Heart left ventricle (tissue), 16 donors: ENCODE measurements around the gene SPATA12. TPM values are rescaled to one million over a fixed set of nuclear protein-coding genes. Genes with fewer than 3 reads are reported as not detected.

Experiments
- ATAC-seq, 4 donors: fragments of 200-7000 bp; cut with Tn5 transposase; one replicate each; pipeline ENCODE4 v1.9.1; 2020 to 2022; ENCODE audit warnings: moderate library complexity in 4 of 4, mild to moderate bottlenecking in 3 of 4, moderate number of reproducible peaks in 1 of 4
- DNase-seq, 5 donors: peaks; one replicate each; pipeline ENCODE4 v3.0.0-alpha.2; 2020
- H3K27ac ChIP-seq, 12 donors: fragments of 200-600 bp; sonication (generic) in 4 of 12; one replicate each; pipeline versions ENCODE4 v1.5.0 to v1.8.0; 2016 to 2022; ENCODE audit warnings: mild to moderate bottlenecking in 2 of 12
- H3K27me3 ChIP-seq, 9 donors: fragments of 200-600 bp; sonication (generic) in 2 of 9; one replicate each; pipeline versions ENCODE4 v1.5.1 to v1.8.0; 2016 to 2022; ENCODE audit warnings: mild to moderate bottlenecking in 3 of 9
- H3K36me3 ChIP-seq, 9 donors: fragments of 200-600 bp; sonication (generic) in 2 of 9; one replicate each; pipeline versions ENCODE4 v1.5.0 to v1.8.0; 2018 to 2022; ENCODE audit warnings: mild to moderate bottlenecking in 2 of 9
- H3K4me1 ChIP-seq, 12 donors: fragments of 200-600 bp; sonication (generic) in 4 of 12; one replicate each; pipeline versions ENCODE4 v1.5.0 to v1.8.0; 2016 to 2022; ENCODE audit warnings: mild to moderate bottlenecking in 3 of 12
- H3K4me3 ChIP-seq, 12 donors: fragments of 200-600 bp; sonication (generic) in 4 of 12; one replicate each; pipeline versions ENCODE4 v1.5.0 to v1.8.0; 2017 to 2022; ENCODE audit warnings: mild to moderate bottlenecking in 9 of 12, moderate library complexity in 4 of 12
- H3K9me3 ChIP-seq, 12 donors: fragments of 200-600 bp; sonication (generic) in 4 of 12; one replicate each; pipeline versions ENCODE4 v1.5.0 to v1.8.0; 2016 to 2022; ENCODE audit warnings: mild to moderate bottlenecking in 1 of 12
- POLR2A ChIP-seq, 2 donors: fragments of 450-650 bp; IDR thresholded peaks; one replicate each; pipeline ENCODE4 v1.6.1; 2017; ENCODE audit warnings: antibody characterized with exemption in 2 of 2, mild to moderate bottlenecking in 2 of 2, moderate library complexity in 2 of 2
- WGBS, 4 donors: extraction: QIAGEN DNeasy Blood & Tissue Kit in 2 of 4; methylation state at CpG; one replicate each; pipeline versions ENCODE4 v1.1.5 to v1.1.7; 2013 to 2018; 5-methylcytosine and 5-hydroxymethylcytosine counted together
- intact Hi-C, 10 donors: fragments of 100-400 bp; cut with DNase I; formaldehyde crosslinking; loops; one replicate each; pipeline versions ENCODE4 v1.11.1 to v1.14.2; 2022
- polyA plus RNA-seq, 2 donors: library from polyadenylated mRNA; stranded (reverse); fragments of 200-250 nt; gene quantifications; one replicate each; pipeline ENCODE4 v1.2.3, GENCODE V29; 2013
- total RNA-seq, 9 donors: library from RNA; depleted of rRNA in 2 of 9; stranded (reverse); fragments of >200 nt in 2 of 9; fragmentation: NEBNext Ultra II Directional in 3 of 9; extraction: Animal tissue kit (Norgen Biotek cat#: 25700) in 3 of 9; gene quantifications; one replicate each; pipeline versions ENCODE4 v1.1.0 to v1.2.4, GENCODE V29; 2016 to 2023
- TF ChIP-seq, protein P1 (sequence below), 12 donors: fragments of 200-600 bp; sonication (generic) in 4 of 12; IDR thresholded peaks; one replicate each; pipeline versions ENCODE4 v1.5.0 to v1.8.0; 2018 to 2022; ENCODE audit warnings: antibody characterized with exemption in 12 of 12, mild to moderate bottlenecking in 5 of 12
- donor health status: ischemic (EF 13 %, LVEDD 7.1; RV severe dilation, severe dysfunction).
- donor health status: healthy with polysubstance abuse.
- donor health status: DM: no; HTN: yes; CAD: no.
- donor health status: DM: no; HTN: no; CAD: no.
- donor health status: ischemic (EF 25% LVEDD 6.9; RV normal size, moderate dysfunction).
- donor health status: ischemic (EF 25% LVEDD 5.7; RV mildly dilated, moderate dysfunction).
- donor health status: healthy.
- donor health status: DM: yes; HTN: yes; CAD: no.
- donor health status: ischemic (EF 35%, LVEDD 5.7; RV mildly dilated, moderate dysfunction).
- donor health status: nonischemic (EF 11% LVEDD 7.7; RV severe dilation, severe dysfunction).
- donor health status: DM: yes; HTN: yes; CAD: no.
- donor health status: PGD.
- donor health status: ischemic (EF 29% LVEDD 5.4; RV normal size, mild dysfunction).
- donor health status: nonischemic (EF 23%, LVEDD 6.1; RV moderate dilation, normal function).

The SPATA12 gene
- total and polyA plus RNA-seq, 11 donors, result 0.04 to 0.20 TPM; not detected in 9

GRCh38 chr3:57015912-57016311, 44.6 kb upstream of the SPATA12 start:
- no peak for ATAC-seq
- Histone ChIP-seq H3K27me3 (no peaks in the 10 kb centered on the region), H3K36me3 (no peaks in the 10 kb centered on the region), H3K4me1 (peaks cover 0 to 16% (median 0%) of the 10 kb centered on the region in 12 donors), H3K4me3 (no peak overlapping the region), H3K27ac (peak overlapping the region in 1 of 12 donors; percentile 59), H3K9me3 (no peaks in the 10 kb centered on the region)
- DNase-seq, result no peak
- 94 to 100% (median 96%) methylated on average over 6 of the region's 6 CpGs for WGBS, 4 donors
- TF ChIP-seq, protein P1, sequence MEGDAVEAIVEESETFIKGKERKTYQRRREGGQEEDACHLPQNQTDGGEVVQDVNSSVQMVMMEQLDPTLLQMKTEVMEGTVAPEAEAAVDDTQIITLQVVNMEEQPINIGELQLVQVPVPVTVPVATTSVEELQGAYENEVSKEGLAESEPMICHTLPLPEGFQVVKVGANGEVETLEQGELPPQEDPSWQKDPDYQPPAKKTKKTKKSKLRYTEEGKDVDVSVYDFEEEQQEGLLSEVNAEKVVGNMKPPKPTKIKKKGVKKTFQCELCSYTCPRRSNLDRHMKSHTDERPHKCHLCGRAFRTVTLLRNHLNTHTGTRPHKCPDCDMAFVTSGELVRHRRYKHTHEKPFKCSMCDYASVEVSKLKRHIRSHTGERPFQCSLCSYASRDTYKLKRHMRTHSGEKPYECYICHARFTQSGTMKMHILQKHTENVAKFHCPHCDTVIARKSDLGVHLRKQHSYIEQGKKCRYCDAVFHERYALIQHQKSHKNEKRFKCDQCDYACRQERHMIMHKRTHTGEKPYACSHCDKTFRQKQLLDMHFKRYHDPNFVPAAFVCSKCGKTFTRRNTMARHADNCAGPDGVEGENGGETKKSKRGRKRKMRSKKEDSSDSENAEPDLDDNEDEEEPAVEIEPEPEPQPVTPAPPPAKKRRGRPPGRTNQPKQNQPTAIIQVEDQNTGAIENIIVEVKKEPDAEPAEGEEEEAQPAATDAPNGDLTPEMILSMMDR (IDR thresholded peaks at IDR 0.05), result no peak
- no peak for TF ChIP-seq POLR2A (IDR thresholded peaks at IDR 0.05)
- intact Hi-C loops, result no loop called here

DNA sequence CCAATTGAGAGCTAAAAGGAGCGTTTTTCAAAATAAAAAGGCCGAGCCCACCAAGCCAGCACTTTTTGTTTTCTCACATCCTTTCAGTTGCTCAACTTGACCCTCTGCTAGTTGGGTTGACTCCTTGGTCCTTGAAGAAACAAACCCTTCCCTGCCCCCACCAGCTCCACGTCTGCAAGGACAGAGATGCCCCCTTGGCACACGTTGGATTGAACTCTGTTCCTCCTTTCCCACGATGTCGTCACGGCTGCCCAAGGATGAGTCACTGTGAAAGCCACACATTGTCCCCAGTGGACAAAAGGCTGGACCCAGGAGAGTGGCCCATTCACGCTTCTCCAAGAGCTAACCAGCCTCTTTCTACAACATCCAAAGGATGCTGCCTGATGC, 43.0 kb upstream of the SPATA12 start:
- WGBS, 4 donors, result 63 to 68% (median 65%) methylated on average over 8 of the region's 8 CpGs
- Histone ChIP-seq H3K36me3 (no peaks in the 10 kb centered on the region), H3K27me3 (no peaks in the 10 kb centered on the region), H3K4me3 (no peak overlapping the region), H3K9me3 (no peaks in the 10 kb centered on the region), H3K4me1 (peaks cover 0 to 16% (median 0%) of the 10 kb centered on the region in 12 donors), H3K27ac (peak overlapping the region in 1 of 12 donors; percentile 61)
- peak in 1 of 5 donors; percentile 38 for DNase-seq
- TF ChIP-seq, protein P1 (IDR thresholded peaks at IDR 0.05), result no peak
- TF ChIP-seq POLR2A (IDR thresholded peaks at IDR 0.05), result no peak
- intact Hi-C loops, result no loop called here
- peak in 1 of 4 donors; percentile 54 for ATAC-seq

GRCh38 chr3:57018246-57018645, 42.2 kb upstream of the SPATA12 start:
- H3K4me3 ChIP-seq, result no peak overlapping the region
- H3K4me1 ChIP-seq, result peaks cover 0 to 16% (median 0%) of the 10 kb centered on the region in 12 donors
- no peaks in the 10 kb centered on the region for H3K27me3 ChIP-seq
- DNase-seq, result no peak
- H3K27ac ChIP-seq, result peak overlapping the region in 1 of 12 donors; percentile 61
- no peaks in the 10 kb centered on the region for H3K36me3 ChIP-seq
- TF ChIP-seq, protein P1 (IDR thresholded peaks at IDR 0.05), result no peak
- no peak for TF ChIP-seq POLR2A (IDR thresholded peaks at IDR 0.05)
- no peak for ATAC-seq
- H3K9me3 ChIP-seq, result no peaks in the 10 kb centered on the region
- intact Hi-C loops, result no loop called here

- no peak overlapping the region for H3K4me3 ChIP-seq
- no peaks in the 10 kb centered on the region for H3K36me3 ChIP-seq
- peak overlapping the region in 1 of 12 donors; percentile 14 for H3K27ac ChIP-seq
- ATAC-seq (no peak), DNase-seq (no peak)
- H3K9me3 ChIP-seq, result no peaks in the 10 kb centered on the region
- WGBS, 4 donors, result 84 to 95% (median 92%) methylated on average over 3 of the region's 3 CpGs
- H3K4me1 ChIP-seq, result peaks cover 0 to 16% (median 0%) of the 10 kb centered on the region in 12 donors
- intact Hi-C loops, result no loop called here
- TF ChIP-seq, protein P1 (IDR thresholded peaks at IDR 0.05), result no peak
- no peaks in the 10 kb centered on the region for H3K27me3 ChIP-seq
These were observed 41.4 kb upstream of the SPATA12 start for GRCh38 chr3:57019057-57019456.
